HepG2 (cell line): ENCODE results near the gene CCDC142. TPM values are rescaled to one million over a fixed set of nuclear protein-coding genes. Genes with fewer than 3 reads are reported as not detected.

ENCODE experiments used
- ATM ChIP-seq: fragments of 450-650 bp; IDR thresholded peaks from 2 replicates; pipeline ENCODE4 v1.7.1; 2017; ENCODE audit warnings: mild to moderate bottlenecking, borderline replicate concordance
- LCORL ChIP-seq, 2 experiments: fragments of 450-650 bp in 1 of 2; sonication (generic) in 1 of 2; formaldehyde crosslinking in 1 of 2; IDR thresholded peaks; 2 replicates each; pipeline versions ENCODE4 v1.5.0 to v1.6.1; 2017 to 2020; ENCODE audit warnings: antibody characterized with exemption in 1 of 2, missing genetic modification reagents in 1 of 2
- SOX6 ChIP-seq, 2 experiments: fragments of 450-650 bp in 1 of 2; sonication (generic) in 1 of 2; formaldehyde crosslinking in 1 of 2; IDR thresholded peaks; 2 replicates each; pipeline versions ENCODE4 v1.4.0 to v1.6.1; 2017 to 2020; ENCODE audit warnings: antibody characterized with exemption in 1 of 2, mild to moderate bottlenecking in 1 of 2, missing genetic modification reagents in 1 of 2
- SP1 ChIP-seq, 2 experiments: fragments of 450-650 bp in 1 of 2; sonication (generic) in 1 of 2; formaldehyde crosslinking in 1 of 2; IDR thresholded peaks; 2 replicates each; pipeline versions ENCODE4 v1.4.0 to v1.6.1; 2016 to 2020; ENCODE audit warnings: missing genetic modification reagents in 1 of 2
- TRAFD1 ChIP-seq: sonication (generic); formaldehyde crosslinking; IDR thresholded peaks from 2 replicates; pipeline ENCODE4 v1.5.1; 2020; ENCODE audit warnings: missing genetic modification reagents, mild to moderate bottlenecking, borderline replicate concordance
- ZNF17 ChIP-seq: sonication (generic); formaldehyde crosslinking; IDR thresholded peaks from 2 replicates; pipeline ENCODE4 v1.5.0; 2020; ENCODE audit warnings: mild to moderate bottlenecking, missing genetic modification reagents
- ZNF263 ChIP-seq: sonication (generic); formaldehyde crosslinking; IDR thresholded peaks from 2 replicates; pipeline ENCODE4 v1.4.0; 2020; ENCODE audit warnings: missing genetic modification reagents
- ZNF383 ChIP-seq: sonication (generic); formaldehyde crosslinking; IDR thresholded peaks from 2 replicates; pipeline ENCODE4 v1.4.0; 2020; ENCODE audit warnings: missing genetic modification reagents, mild to moderate bottlenecking, borderline replicate concordance
- ZNF501 ChIP-seq: sonication (generic); formaldehyde crosslinking; IDR thresholded peaks from 2 replicates; pipeline ENCODE4 v1.5.1; 2020; ENCODE audit warnings: mild to moderate bottlenecking, moderate library complexity, missing genetic modification reagents
- polyA plus RNA-seq, 8 experiments: library from polyadenylated mRNA; depleted of rRNA in 3 of 8; stranded (reverse) in 7 of 8; unstranded in 1 of 8; fragments of >200 nt; fragmentation: Illumina TruSeq in 4 of 8; extraction: Trizol in 4 of 8; gene quantifications; 2 replicates each; pipeline versions ENCODE4 v1.2.1 to v1.2.3, GENCODE V29; 2011 to 2016; ENCODE audit warnings: low read depth in 4 of 8, missing spikeins in 1 of 8, mixed read lengths in 1 of 8; ENCODE audit not compliant: insufficient read depth in 1 of 8
- total RNA-seq, 5 experiments: library from RNA; depleted of rRNA; stranded (reverse); fragments of >200 nt; fragmentation: Illumina TruSeq; extraction: Trizol; gene quantifications; 2 replicates each; pipeline ENCODE4 v1.2.3, GENCODE V29; 2016; ENCODE audit warnings: low read depth in 1 of 5
- TF ChIP-seq, protein P1 (sequence below): sonication (generic); formaldehyde crosslinking; IDR thresholded peaks from 2 replicates; pipeline ENCODE4 v1.5.1; 2020; ENCODE audit warnings: missing genetic modification reagents, mild to moderate bottlenecking, borderline replicate concordance
- TF ChIP-seq, protein P2 (sequence below): sonication (generic); formaldehyde crosslinking; IDR thresholded peaks from 2 replicates; pipeline ENCODE4 v1.8.1; 2023; ENCODE audit warnings: mild to moderate bottlenecking, missing genetic modification reagents
- TF ChIP-seq, protein P3 (sequence below), 2 experiments: fragments of 450-650 bp in 1 of 2; sonication (generic) in 1 of 2; formaldehyde crosslinking in 1 of 2; IDR thresholded peaks; 2 replicates each; pipeline versions ENCODE4 v1.6.1 to v1.8.0; 2016 to 2022; ENCODE audit warnings: antibody characterized with exemption in 1 of 2, mild to moderate bottlenecking in 1 of 2, missing genetic modification reagents in 1 of 2

The CCDC142 gene
- total and polyA plus RNA-seq, 2 of the 13 experiments (the other 11 are each of a cell fraction or from before 2014, with no cell fraction given) = 14.7 to 30.4 TPM

GRCh38 chr2:74502147-74502719 is 19.4 kb upstream of the CCDC142 start (continued):
- TF ChIP-seq ZNF383 = 0 out of 2 replicates have a peak, but pooled peaks have one; percentile 15
- TF ChIP-seq, protein P1, sequence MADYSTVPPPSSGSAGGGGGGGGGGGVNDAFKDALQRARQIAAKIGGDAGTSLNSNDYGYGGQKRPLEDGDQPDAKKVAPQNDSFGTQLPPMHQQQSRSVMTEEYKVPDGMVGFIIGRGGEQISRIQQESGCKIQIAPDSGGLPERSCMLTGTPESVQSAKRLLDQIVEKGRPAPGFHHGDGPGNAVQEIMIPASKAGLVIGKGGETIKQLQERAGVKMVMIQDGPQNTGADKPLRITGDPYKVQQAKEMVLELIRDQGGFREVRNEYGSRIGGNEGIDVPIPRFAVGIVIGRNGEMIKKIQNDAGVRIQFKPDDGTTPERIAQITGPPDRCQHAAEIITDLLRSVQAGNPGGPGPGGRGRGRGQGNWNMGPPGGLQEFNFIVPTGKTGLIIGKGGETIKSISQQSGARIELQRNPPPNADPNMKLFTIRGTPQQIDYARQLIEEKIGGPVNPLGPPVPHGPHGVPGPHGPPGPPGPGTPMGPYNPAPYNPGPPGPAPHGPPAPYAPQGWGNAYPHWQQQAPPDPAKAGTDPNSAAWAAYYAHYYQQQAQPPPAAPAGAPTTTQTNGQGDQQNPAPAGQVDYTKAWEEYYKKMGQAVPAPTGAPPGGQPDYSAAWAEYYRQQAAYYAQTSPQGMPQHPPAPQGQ = no peak
- TF ChIP-seq SP1 (IDR thresholded peaks at IDR 0.05) = no peak
- peak; percentile 68; the same call in 1 of the 2 replicates for TF ChIP-seq SP1 (CRISPR knock-in tag; IDR thresholded peaks at IDR 0.05)
- no peak for TF ChIP-seq ATM
- TF ChIP-seq ZNF501 = no peak
- TF ChIP-seq TRAFD1 = peak; percentile 13; the same call in 1 of the 2 replicates
- TF ChIP-seq, protein P2, sequence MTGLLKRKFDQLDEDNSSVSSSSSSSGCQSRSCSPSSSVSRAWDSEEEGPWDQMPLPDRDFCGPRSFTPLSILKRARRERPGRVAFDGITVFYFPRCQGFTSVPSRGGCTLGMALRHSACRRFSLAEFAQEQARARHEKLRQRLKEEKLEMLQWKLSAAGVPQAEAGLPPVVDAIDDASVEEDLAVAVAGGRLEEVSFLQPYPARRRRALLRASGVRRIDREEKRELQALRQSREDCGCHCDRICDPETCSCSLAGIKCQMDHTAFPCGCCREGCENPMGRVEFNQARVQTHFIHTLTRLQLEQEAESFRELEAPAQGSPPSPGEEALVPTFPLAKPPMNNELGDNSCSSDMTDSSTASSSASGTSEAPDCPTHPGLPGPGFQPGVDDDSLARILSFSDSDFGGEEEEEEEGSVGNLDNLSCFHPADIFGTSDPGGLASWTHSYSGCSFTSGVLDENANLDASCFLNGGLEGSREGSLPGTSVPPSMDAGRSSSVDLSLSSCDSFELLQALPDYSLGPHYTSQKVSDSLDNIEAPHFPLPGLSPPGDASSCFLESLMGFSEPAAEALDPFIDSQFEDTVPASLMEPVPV (CRISPR knock-in tag) = 0 out of 2 replicates have a peak, but pooled peaks have one; percentile 9
- peak; percentile 49; the same call in 1 of the 2 replicates for TF ChIP-seq LCORL (IDR thresholded peaks at IDR 0.05)
- TF ChIP-seq LCORL (CRISPR knock-in tag; IDR thresholded peaks at IDR 0.05) = peak; percentile 36; the same call in 1 of the 2 replicates
- TF ChIP-seq ZNF17 = no peak
- peak; percentile 94 for TF ChIP-seq ZNF263 (CRISPR knock-in tag)
- TF ChIP-seq, protein P3, sequence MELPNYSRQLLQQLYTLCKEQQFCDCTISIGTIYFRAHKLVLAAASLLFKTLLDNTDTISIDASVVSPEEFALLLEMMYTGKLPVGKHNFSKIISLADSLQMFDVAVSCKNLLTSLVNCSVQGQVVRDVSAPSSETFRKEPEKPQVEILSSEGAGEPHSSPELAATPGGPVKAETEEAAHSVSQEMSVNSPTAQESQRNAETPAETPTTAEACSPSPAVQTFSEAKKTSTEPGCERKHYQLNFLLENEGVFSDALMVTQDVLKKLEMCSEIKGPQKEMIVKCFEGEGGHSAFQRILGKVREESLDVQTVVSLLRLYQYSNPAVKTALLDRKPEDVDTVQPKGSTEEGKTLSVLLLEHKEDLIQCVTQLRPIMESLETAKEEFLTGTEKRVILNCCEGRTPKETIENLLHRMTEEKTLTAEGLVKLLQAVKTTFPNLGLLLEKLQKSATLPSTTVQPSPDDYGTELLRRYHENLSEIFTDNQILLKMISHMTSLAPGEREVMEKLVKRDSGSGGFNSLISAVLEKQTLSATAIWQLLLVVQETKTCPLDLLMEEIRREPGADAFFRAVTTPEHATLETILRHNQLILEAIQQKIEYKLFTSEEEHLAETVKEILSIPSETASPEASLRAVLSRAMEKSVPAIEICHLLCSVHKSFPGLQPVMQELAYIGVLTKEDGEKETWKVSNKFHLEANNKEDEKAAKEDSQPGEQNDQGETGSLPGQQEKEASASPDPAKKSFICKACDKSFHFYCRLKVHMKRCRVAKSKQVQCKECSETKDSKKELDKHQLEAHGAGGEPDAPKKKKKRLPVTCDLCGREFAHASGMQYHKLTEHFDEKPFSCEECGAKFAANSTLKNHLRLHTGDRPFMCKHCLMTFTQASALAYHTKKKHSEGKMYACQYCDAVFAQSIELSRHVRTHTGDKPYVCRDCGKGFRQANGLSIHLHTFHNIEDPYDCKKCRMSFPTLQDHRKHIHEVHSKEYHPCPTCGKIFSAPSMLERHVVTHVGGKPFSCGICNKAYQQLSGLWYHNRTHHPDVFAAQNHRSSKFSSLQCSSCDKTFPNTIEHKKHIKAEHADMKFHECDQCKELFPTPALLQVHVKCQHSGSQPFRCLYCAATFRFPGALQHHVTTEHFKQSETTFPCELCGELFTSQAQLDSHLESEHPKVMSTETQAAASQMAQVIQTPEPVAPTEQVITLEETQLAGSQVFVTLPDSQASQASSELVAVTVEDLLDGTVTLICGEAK (IDR thresholded peaks at IDR 0.05) = no peak
- TF ChIP-seq, protein P3 (CRISPR knock-in tag; IDR thresholded peaks at IDR 0.05) = no peak
- no peak for TF ChIP-seq SOX6 (IDR thresholded peaks at IDR 0.05)
- peak; percentile 68; the same call in 1 of the 2 replicates for TF ChIP-seq SOX6 (CRISPR knock-in tag; IDR thresholded peaks at IDR 0.05)
